PC-3 (cell line): ENCODE results near the gene EFCAB12. TPM values are rescaled to one million over a fixed set of nuclear protein-coding genes. Genes with fewer than 3 reads are reported as not detected.
"Not testable (repeated sequence)": the region's sequence is repeated elsewhere in the genome, so short reads cannot be mapped to it uniquely, and the experiment has no call there.

Experiments
- ATAC-seq: fragments of 200-7000 bp; cut with Tn5 transposase; 2 replicates; pipeline ENCODE4 v1.9.1; 2020; ENCODE audit warnings: mild to moderate bottlenecking, moderate library complexity
- BruUV-seq: library from RNA; stranded (reverse); fragments of 400-500 nt; replicated peaks from 2 replicates; lab custom pipeline; 2021; lab: Mats Ljungman, UMichigan
- CTCF ChIA-PET: fragments of 300-600 bp; sonication (Branson Sonifier 250); formaldehyde crosslinking; loops from one replicate; lab custom pipeline; 2022; ENCODE audit warnings: antibody characterized with exemption; lab: Charles Lee
- POLR2A ChIA-PET: fragments of 300-600 bp; sonication (Branson Sonifier 250); formaldehyde crosslinking; loops from one replicate; lab custom pipeline; 2022; ENCODE audit warnings: antibody characterized with exemption; ENCODE audit not compliant: unreplicated experiment; lab: Charles Lee
- DNase-seq: peaks from one replicate; pipeline ENCODE4 v3.0.0-alpha.2; 2015
- H2AFZ ChIP-seq: fragments of 300-600 bp; sonication (generic); 2 replicates; pipeline ENCODE4 v1.6.0; 2016; ENCODE audit warnings: antibody characterized with exemption, low read length
- H3F3A ChIP-seq: fragments of 300-600 bp; sonication (generic); one replicate; pipeline ENCODE4 v1.6.0; 2017; ENCODE audit warnings: antibody characterized with exemption, low read length, control low read depth, mild to moderate bottlenecking; ENCODE audit not compliant: unreplicated experiment
- H3K27ac ChIP-seq: fragments of 300-600 bp; sonication (generic); 2 replicates; pipeline ENCODE4 v1.5.1; 2016; ENCODE audit warnings: mild to moderate bottlenecking, low read length
- H3K27me3 ChIP-seq: fragments of 300-600 bp; sonication (generic); 2 replicates; pipeline ENCODE4 v1.6.1; 2016; ENCODE audit warnings: low read length, mixed read lengths
- H3K36me3 ChIP-seq: fragments of 300-600 bp; sonication (generic); 2 replicates; pipeline ENCODE4 v1.6.1; 2016; ENCODE audit warnings: low read depth, mixed run types, low read length, mixed read lengths
- H3K4me1 ChIP-seq: fragments of 300-600 bp; sonication (generic); 2 replicates; pipeline ENCODE4 v1.5.1; 2016; ENCODE audit warnings: low read length; ENCODE audit not compliant: insufficient read depth
- H3K4me2 ChIP-seq: fragments of 300-600 bp; sonication (generic); 2 replicates; pipeline ENCODE4 v1.6.0; 2016; ENCODE audit warnings: low read length
- H3K4me3 ChIP-seq: fragments of 300-600 bp; sonication (generic); 2 replicates; pipeline ENCODE4 v1.5.1; 2016; ENCODE audit warnings: mild to moderate bottlenecking, low read length, mixed read lengths
- H3K79me2 ChIP-seq: fragments of 300-600 bp; sonication (generic); 2 replicates; pipeline ENCODE4 v1.6.1; 2017; ENCODE audit warnings: low read length, mixed read lengths
- H3K9ac ChIP-seq: fragments of 300-600 bp; sonication (generic); 2 replicates; pipeline ENCODE4 v1.6.0; 2016; ENCODE audit warnings: mild to moderate bottlenecking, low read length
- H3K9me2 ChIP-seq: fragments of 300-600 bp; sonication (generic); replicated peaks from 2 replicates; pipeline ENCODE4 v1.6.1; 2016; ENCODE audit warnings: mixed run types, low read length, mixed read lengths
- H3K9me3 ChIP-seq: fragments of 300-600 bp; sonication (generic); 2 replicates; pipeline ENCODE4 v1.6.1; 2016; ENCODE audit warnings: low read length, mixed read lengths
- H4K20me1 ChIP-seq: fragments of 300-600 bp; sonication (generic); 2 replicates; pipeline ENCODE4 v1.6.1; 2016; ENCODE audit warnings: low read length, mixed read lengths
- EZH2 ChIP-seq: fragments of 300-600 bp; sonication (generic); IDR thresholded peaks from one replicate; pipeline ENCODE4 v1.6.1; 2017; ENCODE audit warnings: antibody characterized with exemption, mild to moderate bottlenecking, low read length; ENCODE audit not compliant: unreplicated experiment
- EZH2phosphoT487 ChIP-seq: fragments of 300-600 bp; sonication (generic); IDR thresholded peaks from 2 replicates; pipeline ENCODE4 v1.6.1; 2018; ENCODE audit warnings: mild to moderate bottlenecking, antibody characterized with exemption, low read length, borderline replicate concordance
- intact Hi-C: fragments of 100-400 bp; cut with micrococcal nuclease; formaldehyde crosslinking; loops from 2 replicates; pipeline ENCODE4 v1.9.0; 2023
- total RNA-seq: library from RNA; depleted of rRNA; stranded (reverse); fragments of >200 nt; gene quantifications from 2 replicates; pipeline ENCODE4 v1.2.3, GENCODE V29; 2014
- TF ChIP-seq, protein P1 (sequence below): fragments of 300-600 bp; sonication (generic); conservative IDR thresholded peaks from 2 replicates; pipeline ENCODE4 v1.5.1; 2017; ENCODE audit warnings: antibody characterized with exemption, low read depth, mild to moderate bottlenecking, low read length

EFCAB12 gene
- total RNA-seq, 1 experiment from 2014 or later: 0.04 TPM

DNA sequence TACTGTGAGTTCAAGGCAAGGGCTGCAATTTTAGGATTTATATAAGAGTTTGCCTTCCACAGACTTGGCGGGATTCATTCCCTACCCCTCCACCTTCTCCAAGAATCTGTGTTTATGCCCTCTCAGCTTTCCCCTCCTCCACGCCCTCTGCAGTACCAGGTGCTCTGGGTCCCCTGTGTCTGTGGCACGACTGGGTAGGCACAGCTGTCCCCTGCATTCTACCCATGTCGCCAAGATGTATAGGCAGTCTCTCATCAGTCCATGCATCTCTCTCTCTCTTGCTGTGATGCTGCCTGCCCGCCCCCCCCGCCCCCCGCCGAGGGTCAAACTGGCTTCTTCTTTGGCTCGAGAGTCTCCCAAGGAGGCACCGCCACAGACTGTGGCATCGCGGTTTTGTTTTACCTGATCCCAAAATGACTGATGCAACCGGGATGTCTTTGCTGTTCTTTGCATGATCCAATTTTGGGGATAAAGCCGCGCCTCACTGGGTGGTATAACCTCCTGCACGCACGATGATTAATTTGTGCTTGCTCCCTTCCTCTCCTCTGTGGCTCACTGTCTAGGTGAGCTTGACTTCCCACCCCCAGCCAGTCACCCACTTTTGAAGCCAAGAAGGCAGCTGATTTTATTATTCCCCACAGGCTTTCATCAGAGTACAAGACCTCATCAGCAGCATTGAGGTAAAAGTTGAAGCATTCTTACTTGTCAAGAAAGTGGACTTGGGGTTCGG is 43.7 kb downstream of the EFCAB12 start:
- no TSS peak for BruUV-seq
- H3F3A ChIP-seq: no peaks in the 10 kb centered on the region
- no peak overlapping the region for H3K9ac ChIP-seq
- peaks cover 15% of the 10 kb centered on the region for H3K4me1 ChIP-seq
- intact Hi-C loops: loop anchor here (5.0 kb wide), 1 partner anchor 58 kb away; the partner anchor contains the start of gene IFT122
- H3K27me3 ChIP-seq: no peaks in the 10 kb centered on the region
- no peak for ATAC-seq
- DNase-seq: no peak
- H4K20me1 ChIP-seq: no peaks in the 10 kb centered on the region
- no peak for TF ChIP-seq EZH2
- TF ChIP-seq, protein P1, sequence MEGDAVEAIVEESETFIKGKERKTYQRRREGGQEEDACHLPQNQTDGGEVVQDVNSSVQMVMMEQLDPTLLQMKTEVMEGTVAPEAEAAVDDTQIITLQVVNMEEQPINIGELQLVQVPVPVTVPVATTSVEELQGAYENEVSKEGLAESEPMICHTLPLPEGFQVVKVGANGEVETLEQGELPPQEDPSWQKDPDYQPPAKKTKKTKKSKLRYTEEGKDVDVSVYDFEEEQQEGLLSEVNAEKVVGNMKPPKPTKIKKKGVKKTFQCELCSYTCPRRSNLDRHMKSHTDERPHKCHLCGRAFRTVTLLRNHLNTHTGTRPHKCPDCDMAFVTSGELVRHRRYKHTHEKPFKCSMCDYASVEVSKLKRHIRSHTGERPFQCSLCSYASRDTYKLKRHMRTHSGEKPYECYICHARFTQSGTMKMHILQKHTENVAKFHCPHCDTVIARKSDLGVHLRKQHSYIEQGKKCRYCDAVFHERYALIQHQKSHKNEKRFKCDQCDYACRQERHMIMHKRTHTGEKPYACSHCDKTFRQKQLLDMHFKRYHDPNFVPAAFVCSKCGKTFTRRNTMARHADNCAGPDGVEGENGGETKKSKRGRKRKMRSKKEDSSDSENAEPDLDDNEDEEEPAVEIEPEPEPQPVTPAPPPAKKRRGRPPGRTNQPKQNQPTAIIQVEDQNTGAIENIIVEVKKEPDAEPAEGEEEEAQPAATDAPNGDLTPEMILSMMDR: no peak
- H3K27ac ChIP-seq: no peak overlapping the region
- H3K9me2 ChIP-seq: no peaks in the 10 kb centered on the region
- no peaks in the 10 kb centered on the region for H3K9me3 ChIP-seq
- H2AFZ ChIP-seq: no peak overlapping the region
- ChIA-PET CTCF (no interaction called here), POLR2A (no interaction called here)
- H3K4me2 ChIP-seq: no peak overlapping the region
- H3K36me3 ChIP-seq: peaks cover 3% of the 10 kb centered on the region; the same call in 1 of the 2 replicates
- H3K4me3 ChIP-seq: no peak overlapping the region
- no peaks in the 10 kb centered on the region for H3K79me2 ChIP-seq

DNA sequence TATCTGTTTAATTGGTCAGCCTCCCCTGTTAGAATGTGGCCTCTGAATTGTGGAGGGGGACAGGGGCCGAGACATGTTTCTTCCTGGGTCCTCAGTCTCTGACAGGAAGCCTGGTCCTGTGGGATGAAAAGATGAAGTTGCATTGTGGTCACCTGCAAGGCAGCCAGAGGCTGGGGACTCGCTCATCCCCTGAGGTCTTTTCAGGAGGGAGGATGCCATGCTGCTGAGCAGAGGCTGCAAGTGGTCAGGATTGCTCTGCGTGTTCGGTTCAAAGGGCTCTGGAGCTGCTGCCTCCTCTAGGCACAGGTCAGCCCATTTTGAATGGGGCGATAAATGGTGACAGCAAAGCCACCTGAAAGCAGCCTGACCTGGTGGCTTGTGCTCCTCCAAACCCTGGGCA is 44.3 kb downstream of the EFCAB12 start:
- H3K27me3 ChIP-seq, H4K20me1 ChIP-seq, H3K79me2 ChIP-seq, H3K4me2 ChIP-seq, H3K27ac ChIP-seq, H3K4me3 ChIP-seq, H2AFZ ChIP-seq, DNase-seq, H3K9me2 ChIP-seq, H3K9me3 ChIP-seq, H3K4me1 ChIP-seq, H3K9ac ChIP-seq, H3F3A ChIP-seq, BruUV-seq, POLR2A ChIA-PET, CTCF ChIA-PET, ATAC-seq, H3K36me3 ChIP-seq: not testable (repeated sequence)
- intact Hi-C loops: loop anchor here (5.0 kb wide), 1 partner anchor 58 kb away; the partner anchor contains the start of gene IFT122

DNA sequence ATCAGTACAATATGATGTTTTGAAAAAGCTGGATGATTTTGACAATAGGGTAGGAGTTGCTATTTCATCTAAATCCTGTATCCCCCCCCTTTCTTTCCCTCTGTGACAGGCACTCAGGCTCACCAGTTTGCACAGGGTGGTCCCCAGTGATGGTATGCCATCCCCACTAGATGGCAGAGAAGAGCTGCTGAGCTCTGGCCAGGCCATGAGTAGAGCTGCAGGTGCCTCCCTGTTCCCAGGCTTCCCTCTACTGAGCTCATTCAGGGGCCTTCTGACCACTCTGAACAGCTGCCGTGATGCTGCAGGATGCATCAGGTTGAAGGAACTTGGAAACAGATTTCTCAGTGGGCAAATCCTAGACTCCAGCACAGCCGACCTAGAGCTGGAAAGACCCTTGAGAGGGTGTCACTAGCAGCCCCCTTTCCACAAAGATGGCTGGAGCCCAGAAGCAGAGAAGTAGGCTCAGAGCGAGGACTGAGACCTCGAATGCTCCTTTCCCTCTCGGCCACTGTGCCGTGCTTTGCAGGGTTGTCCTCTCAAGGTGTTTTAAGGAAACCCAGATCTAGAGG is 45.1 kb downstream of the EFCAB12 start:
- Histone ChIP-seq H3K4me1 (peaks cover 4% of the 10 kb centered on the region), H3K79me2 (no peaks in the 10 kb centered on the region), H3F3A (no peaks in the 10 kb centered on the region), H3K27me3 (no peaks in the 10 kb centered on the region), H3K9me3 (no peaks in the 10 kb centered on the region), H3K9ac (no peak overlapping the region), H3K27ac (no peak overlapping the region), H2AFZ (no peak overlapping the region), H3K9me2 (no peaks in the 10 kb centered on the region), H3K4me3 (no peak overlapping the region), H3K36me3 (0 out of 2 replicates have a peak, but pooled peaks cover 3% of the 10 kb centered on the region), H3K4me2 (no peak overlapping the region), H4K20me1 (no peaks in the 10 kb centered on the region)
- TF ChIP-seq, protein P1: peak; percentile 79
- no peak for TF ChIP-seq EZH2phosphoT487
- DNase-seq (peak; percentile 73), ATAC-seq (peak; percentile 98)
- no TSS peak for BruUV-seq
- ChIA-PET CTCF (interaction anchor here (0.5 to 1.0 kb wide), 9 partner anchors 52 to 633 kb away, joined by 3 to 8 read pairs (median 4); partner anchors contain the start of genes IFT122 and MBD4), POLR2A (interaction anchor here (0.5 kb wide), 1 partner anchor 100 kb away, joined by 5 read pairs; no protein-coding TSS in a partner anchor)
- intact Hi-C loops: loop anchor here (5.0 kb wide), 1 partner anchor 59 kb away; the partner anchor contains the start of gene IFT122
